ENCODE results near the gene CNIH1.

DNA sequence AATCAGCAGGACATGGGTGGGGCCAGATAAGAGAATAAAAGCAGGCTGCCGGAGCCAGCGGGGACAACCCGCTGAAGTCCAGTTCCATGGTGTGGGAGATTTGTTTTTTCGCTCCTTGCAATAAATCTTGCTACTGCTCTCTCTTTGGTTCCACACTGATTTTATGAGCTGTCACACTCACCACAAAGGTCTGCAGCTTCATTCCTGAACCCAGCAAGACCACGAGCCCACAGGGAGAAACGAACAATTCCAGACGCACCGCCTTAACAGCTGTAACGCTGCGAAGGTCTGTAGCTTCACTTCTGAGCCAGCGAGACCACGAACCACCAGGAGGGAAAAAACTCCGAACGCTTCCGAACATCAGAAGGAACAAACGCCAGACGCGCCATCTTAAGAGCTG, 2.8 kb upstream of the CNIH1 start:
- TF ChIP-seq, protein P1, sequence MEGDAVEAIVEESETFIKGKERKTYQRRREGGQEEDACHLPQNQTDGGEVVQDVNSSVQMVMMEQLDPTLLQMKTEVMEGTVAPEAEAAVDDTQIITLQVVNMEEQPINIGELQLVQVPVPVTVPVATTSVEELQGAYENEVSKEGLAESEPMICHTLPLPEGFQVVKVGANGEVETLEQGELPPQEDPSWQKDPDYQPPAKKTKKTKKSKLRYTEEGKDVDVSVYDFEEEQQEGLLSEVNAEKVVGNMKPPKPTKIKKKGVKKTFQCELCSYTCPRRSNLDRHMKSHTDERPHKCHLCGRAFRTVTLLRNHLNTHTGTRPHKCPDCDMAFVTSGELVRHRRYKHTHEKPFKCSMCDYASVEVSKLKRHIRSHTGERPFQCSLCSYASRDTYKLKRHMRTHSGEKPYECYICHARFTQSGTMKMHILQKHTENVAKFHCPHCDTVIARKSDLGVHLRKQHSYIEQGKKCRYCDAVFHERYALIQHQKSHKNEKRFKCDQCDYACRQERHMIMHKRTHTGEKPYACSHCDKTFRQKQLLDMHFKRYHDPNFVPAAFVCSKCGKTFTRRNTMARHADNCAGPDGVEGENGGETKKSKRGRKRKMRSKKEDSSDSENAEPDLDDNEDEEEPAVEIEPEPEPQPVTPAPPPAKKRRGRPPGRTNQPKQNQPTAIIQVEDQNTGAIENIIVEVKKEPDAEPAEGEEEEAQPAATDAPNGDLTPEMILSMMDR (IDR thresholded peaks at IDR 0.05) = no peak
- no peak for TF ChIP-seq ZFX (IDR thresholded peaks at IDR 0.05; ENCODE audit: borderline replicate concordance)
